Pons (tissue), 1 donor: Measurements from ENCODE around the gene RNPC3.
"Not testable (repeated sequence)": the region's sequence is repeated elsewhere in the genome, so short reads cannot be mapped to it uniquely, and the experiment has no call there.

Source experiments
- DNase-seq: peaks from one replicate; pipeline ENCODE4 v3.0.0-alpha.2; 2016; ENCODE audit warnings: low spot score

RNPC3 gene

DNA sequence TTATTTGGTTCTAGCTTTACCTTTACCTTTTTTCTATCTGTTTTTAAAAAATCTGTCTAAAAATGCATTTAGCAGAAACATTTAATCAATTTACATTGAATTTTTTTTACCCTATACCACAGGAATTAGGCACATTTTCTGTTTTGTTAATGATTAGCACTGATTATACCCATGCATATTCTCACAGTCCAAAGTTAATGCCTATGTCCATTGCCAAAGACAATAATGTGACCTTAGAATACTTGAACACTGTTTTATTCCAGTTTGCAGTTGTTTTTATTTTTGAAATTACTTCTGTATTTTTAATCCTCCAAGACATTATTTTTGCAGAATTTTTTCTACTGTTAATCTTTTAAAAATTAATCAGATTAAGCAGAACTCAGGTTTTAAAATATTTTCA lies 34.9 kb downstream of the RNPC3 start:
- DNase-seq: no peak

DNA sequence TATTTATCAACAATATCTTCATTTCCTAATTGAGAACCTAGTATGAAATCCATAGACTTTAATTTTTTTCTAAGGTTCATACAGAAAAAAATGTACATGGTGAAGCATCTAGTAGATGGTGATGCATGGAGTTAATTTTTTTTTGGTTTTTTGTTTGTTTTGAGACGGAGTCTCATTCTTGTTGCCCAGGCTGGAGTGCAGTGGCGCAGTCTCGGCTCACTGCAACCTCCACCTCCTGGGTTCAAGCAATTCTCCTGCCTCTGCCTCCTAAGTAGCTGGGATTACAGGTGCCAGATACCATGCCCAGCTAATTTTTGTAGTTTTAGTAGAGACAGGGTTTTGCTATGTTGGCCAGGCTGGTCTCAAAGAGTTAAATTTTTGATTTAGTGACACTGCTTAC lies 35.6 kb downstream of the RNPC3 start:
- DNase-seq: not testable (repeated sequence)

DNA sequence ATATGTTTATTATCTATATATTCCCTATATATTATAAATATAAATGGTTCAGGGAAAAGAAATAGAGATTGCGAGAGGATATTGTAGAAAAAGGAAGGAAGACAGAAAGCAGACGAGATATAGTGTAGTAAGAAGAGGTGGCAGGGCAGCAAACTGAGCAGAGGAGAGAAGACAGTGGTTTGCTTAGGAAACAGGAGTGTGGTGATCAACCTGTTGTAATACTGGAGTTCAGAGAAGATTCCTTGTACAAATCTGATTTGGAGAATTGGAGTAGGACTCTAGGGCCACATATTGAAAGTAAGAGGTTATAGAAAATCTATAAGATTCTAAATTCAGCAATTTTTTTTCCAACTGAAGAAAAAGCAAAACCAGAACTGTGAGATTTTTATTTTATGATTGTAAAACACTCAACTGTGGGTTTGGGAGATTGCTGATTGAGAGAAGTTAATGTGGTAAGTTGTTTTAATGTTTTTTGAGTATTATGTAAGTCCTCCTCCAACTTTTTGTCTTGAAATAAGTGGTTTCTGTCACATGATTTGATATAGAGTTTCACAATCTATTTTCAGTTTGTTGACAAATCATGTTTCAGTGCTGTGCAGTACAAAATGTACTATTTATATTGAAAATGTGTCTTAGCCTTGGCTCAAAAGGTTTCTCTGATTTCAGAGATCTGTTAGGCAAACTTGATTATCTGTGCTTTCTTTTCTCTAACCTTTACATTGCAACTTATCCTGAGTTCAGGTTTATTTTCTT lies 36.3 kb downstream of the RNPC3 start:
- DNase-seq: peak; percentile 2

DNA sequence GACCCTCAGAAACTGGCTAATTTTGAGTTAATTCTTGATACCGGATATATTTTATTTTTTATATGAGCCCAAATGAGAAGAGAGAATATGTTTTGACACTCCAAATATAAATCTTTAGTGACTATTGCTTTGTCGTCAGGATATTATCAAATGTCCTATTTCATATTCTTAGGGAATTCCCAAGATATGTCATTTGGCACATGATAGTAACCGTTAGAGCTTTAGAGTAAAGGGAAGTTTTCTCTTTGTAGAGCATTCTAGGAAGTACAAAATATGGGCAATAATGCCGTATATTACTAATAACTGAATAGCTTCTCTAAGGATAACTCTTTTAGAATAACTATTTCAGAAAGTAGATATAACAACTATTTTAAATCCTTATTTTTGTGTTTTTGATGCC lies 37.6 kb downstream of the RNPC3 start:
- no peak for DNase-seq

DNA sequence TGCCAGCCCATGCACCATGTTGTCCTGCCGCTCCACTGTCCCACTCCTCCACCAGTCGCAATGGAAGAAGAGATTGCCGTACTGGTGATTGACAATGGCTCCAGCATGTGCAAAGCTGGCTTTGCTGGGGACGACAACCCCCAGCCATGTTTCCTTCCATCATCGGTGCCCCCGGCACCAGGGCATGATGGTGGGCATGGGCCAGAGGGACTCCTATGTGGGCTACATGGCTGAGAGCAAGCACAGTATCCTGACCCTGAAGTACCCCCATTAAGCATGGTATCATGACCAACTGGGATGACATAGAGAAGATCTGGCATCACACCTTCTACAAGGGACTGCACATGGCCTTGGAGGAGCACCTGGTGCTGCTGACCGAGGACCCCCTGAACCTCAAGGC lies 44.0 kb downstream of the RNPC3 start:
- DNase-seq: no peak

DNA sequence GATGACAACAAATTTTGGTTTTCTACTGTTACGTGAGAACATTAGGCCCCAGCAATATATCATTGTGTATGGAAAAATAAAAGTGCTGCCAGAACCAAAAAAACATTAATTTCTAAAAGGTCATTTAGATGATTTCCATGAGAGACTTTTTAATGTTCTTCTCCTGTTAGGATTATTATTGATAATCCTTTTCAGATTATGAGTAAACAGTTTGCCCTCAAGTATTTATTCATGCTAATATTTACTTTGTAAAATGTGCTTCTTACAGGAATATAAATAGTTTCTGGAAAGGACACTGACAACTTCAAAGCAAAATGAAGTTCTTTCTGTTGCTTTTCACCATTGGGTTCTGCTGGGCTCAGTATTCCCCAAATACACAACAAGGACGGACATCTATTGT lies 45.8 kb downstream of the RNPC3 start, which contains the start of gene AMY2B:
AMY2B (plus strand) TSS at position 301 of the 400 bp plus-strand sequence; CDS start at position 315, 14 bp downstream.
- not testable (repeated sequence) for DNase-seq

DNA sequence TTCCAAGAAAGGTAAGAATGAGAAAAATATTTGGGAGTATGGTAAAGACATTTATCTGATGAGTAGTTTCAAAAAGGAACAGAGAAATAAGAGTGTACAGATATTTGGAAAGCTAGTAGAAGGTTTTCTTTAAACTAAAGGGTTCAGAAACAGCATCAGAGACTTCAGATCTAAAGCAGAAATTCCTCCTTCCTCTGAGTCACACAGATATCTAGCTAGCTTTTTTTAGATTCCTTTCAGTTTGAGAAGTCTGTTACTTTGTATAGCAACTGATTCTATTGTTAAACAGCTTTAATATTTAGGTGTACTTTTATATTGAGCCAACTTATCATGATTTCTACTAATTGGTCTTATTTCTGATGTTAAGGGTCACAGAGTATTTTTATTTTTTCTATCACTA lies 50.6 kb downstream of the RNPC3 start:
- no peak for DNase-seq

DNA sequence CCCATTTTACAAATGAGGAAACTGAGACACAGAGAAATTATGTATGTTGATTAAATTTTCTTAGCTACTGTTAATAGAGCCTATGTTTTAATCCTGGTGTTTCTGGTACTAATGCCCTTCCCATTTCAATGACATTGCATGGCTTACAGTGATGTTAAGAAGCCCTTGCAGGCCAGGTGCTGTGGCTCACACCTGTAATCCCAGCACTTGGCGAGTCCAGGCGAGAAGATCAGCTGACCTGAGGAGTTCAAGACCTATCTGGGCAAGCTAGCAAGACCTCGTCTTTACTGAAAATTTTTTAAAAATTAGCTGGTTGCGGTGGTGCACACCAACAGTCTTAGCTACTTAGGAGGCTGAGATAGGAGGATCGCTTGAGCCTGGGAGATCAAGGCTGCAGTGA lies 51.3 kb downstream of the RNPC3 start:
- DNase-seq: not testable (repeated sequence)

DNA sequence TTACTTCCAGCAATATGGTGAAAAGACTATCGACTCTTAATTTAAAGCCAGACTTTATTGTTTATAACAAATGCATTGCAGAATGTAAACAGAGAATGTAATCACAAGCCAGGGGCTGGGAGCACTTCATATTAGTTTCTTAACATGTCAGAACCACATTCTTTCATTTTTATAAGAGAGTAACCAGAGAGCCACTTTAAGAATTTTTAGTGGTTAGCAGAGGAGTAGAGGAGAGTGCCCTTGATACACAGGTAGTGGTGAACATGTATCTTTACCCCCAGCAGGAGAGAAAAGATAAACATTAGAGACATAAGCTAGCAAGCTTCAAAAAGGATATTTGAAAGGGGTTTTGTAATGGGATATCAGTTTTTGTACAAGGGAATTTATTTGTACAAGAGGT lies 57.0 kb downstream of the RNPC3 start:
- no peak for DNase-seq

DNA sequence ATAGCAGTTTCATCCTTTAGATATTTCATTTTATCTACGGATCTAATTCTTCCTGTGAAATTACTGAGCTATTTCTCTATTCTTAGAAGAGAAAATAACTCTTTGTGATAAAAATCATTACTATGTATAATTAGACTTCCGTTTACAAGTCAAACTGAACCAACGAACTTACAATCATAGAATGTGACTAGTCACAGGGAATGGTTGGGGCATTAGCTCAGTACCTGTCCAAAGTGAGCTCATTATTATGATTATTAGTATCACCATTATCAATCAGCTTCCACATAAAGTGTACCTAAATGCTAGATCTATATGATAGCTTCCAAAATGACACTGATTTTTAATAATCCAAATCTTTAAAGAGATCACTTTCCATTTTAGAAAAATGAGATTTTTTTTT lies 58.4 kb downstream of the RNPC3 start:
- DNase-seq: no peak

DNA sequence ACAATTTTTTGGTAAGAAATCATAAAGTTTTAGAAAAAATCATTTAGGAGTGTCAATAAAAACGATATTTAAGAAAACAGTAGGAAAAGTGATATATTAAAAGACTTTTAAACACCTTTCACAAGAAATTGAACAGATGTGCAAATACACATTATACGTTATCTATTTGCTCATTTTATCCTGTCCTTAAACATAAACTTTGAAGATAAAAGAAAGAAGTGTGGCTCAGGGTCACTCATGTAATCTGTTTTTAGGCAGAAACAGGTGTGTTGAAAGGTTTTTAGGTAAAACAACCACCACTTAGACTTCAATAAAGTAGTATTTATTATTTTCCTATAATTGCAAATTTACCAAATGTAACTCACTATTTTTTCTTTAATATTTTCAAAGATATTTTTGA lies 59.0 kb downstream of the RNPC3 start:
- no peak for DNase-seq

DNA sequence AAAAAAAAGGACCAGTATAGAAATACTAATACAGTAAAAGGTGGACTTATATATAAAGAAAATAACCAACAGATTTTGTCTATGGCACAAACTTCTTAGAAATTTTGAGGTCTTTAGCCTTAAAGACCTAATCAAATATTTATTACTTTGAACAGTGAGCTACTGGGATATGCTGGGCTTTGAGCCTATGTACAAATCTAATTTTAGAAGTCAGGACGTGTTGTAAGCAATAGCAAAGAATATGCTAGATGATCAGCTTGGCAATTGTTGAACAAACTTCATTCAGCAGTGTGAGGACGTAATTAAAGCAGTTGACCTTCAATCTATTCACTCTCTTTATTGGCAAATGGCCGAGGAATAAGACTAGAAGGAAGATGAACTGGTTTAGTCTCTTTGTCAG lies 77.2 kb downstream of the RNPC3 start:
- not testable (repeated sequence) for DNase-seq
